ENCODE measurements around the gene ATG12. TPM values are rescaled to one million over a fixed set of nuclear protein-coding genes. Genes with fewer than 3 reads are reported as not detected.

Gene ATG12
- total RNA-seq, 1 experiment from 2014 or later, result 179 TPM

Other genes with a start within 250 kb of the ATG12 start
- 13.6 and 22.1 TPM in 2 replicates for gene TICAM2, start 239.1 kb downstream of the ATG12 start, total RNA-seq (2014; rRNA removed; shearing (Covaris generic))
- 208 and 246 TPM in 2 replicates for gene TMED7, start 215.5 kb downstream of the ATG12 start, total RNA-seq (2014; rRNA removed; shearing (Covaris generic))
- gene CDO1, start 24.9 kb downstream of the ATG12 start, total RNA-seq (2014; rRNA removed; shearing (Covaris generic)), result 6.8 TPM in 2 replicates
- 140 and 316 TPM in 2 replicates for gene AP3S1, start 370 bp upstream of the ATG12 start, total RNA-seq (2014; rRNA removed; shearing (Covaris generic))
- gene LVRN, start 120.9 kb upstream of the ATG12 start, total RNA-seq (2014; rRNA removed; shearing (Covaris generic)), result 0.74 TPM in 1 of 2 replicates, not detected in the other
- gene ARL14EPL, start 190.9 kb upstream of the ATG12 start, total RNA-seq (2014; rRNA removed; shearing (Covaris generic)), result 1.3 TPM in 1 of 2 replicates, not detected in the other
- gene COMMD10, start 243.5 kb upstream of the ATG12 start, total RNA-seq (2014; rRNA removed; shearing (Covaris generic)), result 112 and 141 TPM in 2 replicates